ENCODE results near the gene SLC38A3.

GRCh38 chr3:50254577-50255250 lies 49.6 kb downstream of the SLC38A3 start:
- TF ChIP-seq SUZ12 (IDR thresholded peaks at IDR 0.05; ENCODE audit: extremely low read depth, insufficient read depth, insufficient read length), result no peak
- TF ChIP-seq ZNF274 (IDR thresholded peaks at IDR 0.05; ENCODE audit: low read depth, low read length), result no peak
- TF ChIP-seq YY1 (IDR thresholded peaks at IDR 0.05; ENCODE audit: insufficient read depth, insufficient read length), result no peak

All from NT2/D1 (cell line).